GM23338 (cell line): ENCODE data around the gene RPLP2. TPM values are rescaled to one million over a fixed set of nuclear protein-coding genes. Genes with fewer than 3 reads are reported as not detected.
A peak's percentile ranks its signal among the peaks of the same experiment; 100 is the strongest.

Experiments used
- ATAC-seq: fragments of 200-7000 bp; cut with Tn5 transposase; 3 replicates; pipeline ENCODE4 v1.9.1; 2020
- DNase-seq: peaks from one replicate; pipeline ENCODE4 v3.0.0-alpha.2; 2015; ENCODE audit warnings: low spot score
- H2AFZ ChIP-seq: fragments of 200-600 bp; sonication (generic); 2 replicates; pipeline ENCODE4 v1.8.0; 2016; ENCODE audit warnings: antibody characterized with exemption, mild to moderate bottlenecking, moderate library complexity
- H3F3A ChIP-seq: fragments of 200-600 bp; sonication (generic); replicated peaks from 2 replicates; pipeline ENCODE4 v1.8.0; 2017; ENCODE audit warnings: antibody characterized with exemption, mixed run types, low read depth
- H3K27ac ChIP-seq: fragments of 200-600 bp; sonication (generic); 2 replicates; pipeline ENCODE4 v1.6.1; 2016; ENCODE audit warnings: low read depth
- H3K27me3 ChIP-seq: fragments of 200-600 bp; sonication (generic); 2 replicates; pipeline ENCODE4 v1.8.0; 2016; ENCODE audit warnings: mild to moderate bottlenecking, mixed run types, moderate library complexity; ENCODE audit not compliant: insufficient read depth
- H3K36me3 ChIP-seq: fragments of 200-600 bp; sonication (generic); 2 replicates; pipeline ENCODE4 v1.8.0; 2016; ENCODE audit warnings: mild to moderate bottlenecking; ENCODE audit not compliant: insufficient read depth
- H3K4me1 ChIP-seq: fragments of 200-600 bp; sonication (generic); 2 replicates; pipeline ENCODE4 v1.8.0; 2016; ENCODE audit warnings: mild to moderate bottlenecking, moderate library complexity; ENCODE audit not compliant: insufficient read depth
- H3K4me2 ChIP-seq: fragments of 200-600 bp; sonication (generic); 2 replicates; pipeline ENCODE4 v1.7.1; 2017; ENCODE audit warnings: mixed run types
- H3K4me3 ChIP-seq: fragments of 200-600 bp; sonication (generic); 2 replicates; pipeline ENCODE4 v1.6.1; 2016; ENCODE audit warnings: mixed run types
- H3K79me2 ChIP-seq: fragments of 200-600 bp; sonication (generic); replicated peaks from 2 replicates; pipeline ENCODE4 v1.8.0; 2017; ENCODE audit warnings: mild to moderate bottlenecking; ENCODE audit not compliant: insufficient read depth
- H3K9me2 ChIP-seq: fragments of 200-600 bp; sonication (generic); 2 replicates; pipeline ENCODE4 v1.8.0; 2017; ENCODE audit not compliant: insufficient read depth
- H4K20me1 ChIP-seq: fragments of 200-600 bp; sonication (generic); replicated peaks from 2 replicates; pipeline ENCODE4 v1.8.0; 2017; ENCODE audit warnings: mild to moderate bottlenecking; ENCODE audit not compliant: insufficient read depth
- H3K27ac Mint-ChIP-seq: 2 replicates; pipeline ENCODE4 v1.8.0; 2020; ENCODE audit warnings: inconsistent platforms, mild to moderate bottlenecking, moderate library complexity, mixed read lengths
- H3K27me3 Mint-ChIP-seq: 3 replicates; pipeline ENCODE4 v1.8.0; 2022; ENCODE audit warnings: low read depth, mild to moderate bottlenecking, moderate library complexity, mixed read lengths, inconsistent platforms; ENCODE audit not compliant: insufficient read depth, poor library complexity
- H3K36me3 Mint-ChIP-seq: 3 replicates; pipeline ENCODE4 v1.8.0; 2021; ENCODE audit warnings: low read depth, mild to moderate bottlenecking, inconsistent platforms, moderate library complexity, mixed read lengths
- H3K4me1 Mint-ChIP-seq: 3 replicates; pipeline ENCODE4 v1.8.0; 2020; ENCODE audit warnings: mild to moderate bottlenecking, inconsistent platforms, mixed read lengths
- H3K4me3 Mint-ChIP-seq: 3 replicates; pipeline ENCODE4 v1.8.0; 2021; ENCODE audit warnings: moderate library complexity, mild to moderate bottlenecking, inconsistent platforms, mixed read lengths
- H3K9me3 Mint-ChIP-seq: 3 replicates; pipeline ENCODE4 v1.8.0; 2020; ENCODE audit warnings: moderate library complexity, mild to moderate bottlenecking, inconsistent platforms, mixed read lengths
- CREB1 ChIP-seq: fragments of 250-450 bp; sonication (Bioruptor Pico); IDR thresholded peaks from 2 replicates; pipeline ENCODE4 v1.5.0; 2020; ENCODE audit warnings: low read depth, mild to moderate bottlenecking, moderate library complexity
- JUNB ChIP-seq: IDR thresholded peaks from one replicate; pipeline ENCODE4 v1.6.1; 2016; ENCODE audit warnings: antibody characterized with exemption; ENCODE audit not compliant: unreplicated experiment
- POLR2AphosphoS5 ChIP-seq: IDR thresholded peaks from 2 replicates; pipeline ENCODE4 v1.6.1; 2016; ENCODE audit warnings: antibody characterized with exemption, low read depth
- ZNF114 ChIP-seq: fragments of 250-450 bp; sonication (Bioruptor Pico); IDR thresholded peaks from 2 replicates; pipeline ENCODE4 v1.5.0; 2020; ENCODE audit warnings: mild to moderate bottlenecking, moderate library complexity
- ZNF331 ChIP-seq: fragments of 250-450 bp; sonication (Bioruptor Pico); IDR thresholded peaks from 2 replicates; pipeline ENCODE4 v1.5.0; 2020; ENCODE audit warnings: low read depth, mild to moderate bottlenecking, moderate library complexity
- polyA plus RNA-seq: library from polyadenylated mRNA; unstranded; fragments of >200 nt; fragmentation: Nextera tagmentation; extraction: Ambion mirVana; gene quantifications from 2 replicates; pipeline ENCODE4 v1.2.1, GENCODE V29; 2016
- total RNA-seq: library from RNA; depleted of rRNA; stranded (reverse); fragments of >200 nt; shearing (Covaris generic); gene quantifications from 2 replicates; pipeline ENCODE4 v1.2.3, GENCODE V29; 2014
- TF ChIP-seq, protein P1 (sequence below), 2 experiments: fragments of 200-600 bp in 1 of 2; sonication (generic) in 1 of 2; conservative IDR thresholded peaks; 2 replicates each; pipeline versions ENCODE4 v1.5.1 to v1.6.1; 2016 to 2017; ENCODE audit warnings: antibody characterized with exemption in 2 of 2, low read depth in 2 of 2, mild to moderate bottlenecking in 2 of 2, moderate library complexity in 1 of 2
- TF ChIP-seq, protein P2 (sequence below): fragments of 250-450 bp; sonication (Bioruptor Pico); IDR thresholded peaks from 2 replicates; pipeline ENCODE4 v1.5.0; 2020; ENCODE audit warnings: mild to moderate bottlenecking, moderate library complexity
- TF ChIP-seq, protein P3 (sequence below): IDR thresholded peaks from one replicate; pipeline ENCODE4 v1.6.1; 2018; ENCODE audit warnings: antibody characterized with exemption; ENCODE audit not compliant: unreplicated experiment

Gene RPLP2
- total and polyA plus RNA-seq, 2 experiments from 2014 or later, result 518 to 1,782 TPM

DNA sequence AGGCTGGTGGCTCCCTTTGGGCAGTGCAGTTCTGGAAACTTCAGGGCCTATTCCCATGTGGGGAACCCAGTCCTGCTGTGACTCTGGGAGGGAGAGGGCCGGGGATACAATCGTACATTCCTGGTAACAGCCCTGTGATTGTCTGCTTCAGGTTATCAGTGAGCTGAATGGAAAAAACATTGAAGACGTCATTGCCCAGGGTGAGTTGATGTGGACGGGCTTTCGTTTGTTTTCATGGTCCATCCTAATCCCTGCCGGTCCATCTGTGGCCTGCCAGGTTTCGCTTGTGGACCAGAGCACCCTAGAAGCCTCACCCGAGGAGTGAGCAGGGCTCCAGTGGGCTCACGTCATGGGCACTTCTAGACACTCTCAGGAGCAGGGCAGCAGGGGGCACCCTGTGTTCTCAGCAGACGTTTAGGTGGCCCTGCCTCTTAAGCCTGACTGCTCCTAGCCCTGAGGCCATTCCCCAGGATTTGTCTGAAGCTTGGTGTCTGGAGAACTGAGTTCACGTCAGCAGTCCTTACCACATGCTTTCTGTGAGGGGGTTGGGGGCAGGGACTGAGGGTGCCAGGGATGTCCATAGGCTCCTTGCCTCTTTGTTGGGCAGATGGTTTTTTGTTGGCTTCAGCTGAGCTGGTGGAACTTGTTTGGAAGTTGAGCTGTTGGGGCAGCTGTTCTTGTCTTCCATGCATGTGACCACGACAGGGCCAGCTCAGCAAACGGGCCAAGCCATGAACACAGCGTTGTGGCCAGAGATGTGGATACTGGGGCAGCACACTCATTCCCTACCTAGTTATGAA lies 1.9 kb downstream of the RPLP2 start:
- H3K4me2 ChIP-seq, result peak overlapping the region; percentile 99
- Mint-ChIP-seq H3K4me3 (peak overlapping the region; percentile 94), H3K27ac (peak overlapping the region; percentile 93), H3K4me1 (peaks cover 21% of the 10 kb centered on the region), H3K36me3 (peaks cover 46% of the 10 kb centered on the region), H3K27me3 (peaks cover 39% of the 10 kb centered on the region), H3K9me3 (peaks cover 5% of the 10 kb centered on the region; the same call in 1 of the 3 replicates)
- peaks cover 38% of the 10 kb centered on the region for H3K79me2 ChIP-seq
- peaks cover 54% of the 10 kb centered on the region for H3F3A ChIP-seq
- H2AFZ ChIP-seq, result no peak overlapping the region
- H3K4me1 ChIP-seq, result peaks cover 13% of the 10 kb centered on the region
- no peaks in the 10 kb centered on the region for H3K9me2 ChIP-seq
- H3K27ac ChIP-seq, result peak overlapping the region; percentile 86
- ATAC-seq (no peak), DNase-seq (no peak)
- no peaks in the 10 kb centered on the region for H3K27me3 ChIP-seq
- H3K4me3 ChIP-seq, result peak overlapping the region; percentile 98
- TF ChIP-seq, protein P1, sequence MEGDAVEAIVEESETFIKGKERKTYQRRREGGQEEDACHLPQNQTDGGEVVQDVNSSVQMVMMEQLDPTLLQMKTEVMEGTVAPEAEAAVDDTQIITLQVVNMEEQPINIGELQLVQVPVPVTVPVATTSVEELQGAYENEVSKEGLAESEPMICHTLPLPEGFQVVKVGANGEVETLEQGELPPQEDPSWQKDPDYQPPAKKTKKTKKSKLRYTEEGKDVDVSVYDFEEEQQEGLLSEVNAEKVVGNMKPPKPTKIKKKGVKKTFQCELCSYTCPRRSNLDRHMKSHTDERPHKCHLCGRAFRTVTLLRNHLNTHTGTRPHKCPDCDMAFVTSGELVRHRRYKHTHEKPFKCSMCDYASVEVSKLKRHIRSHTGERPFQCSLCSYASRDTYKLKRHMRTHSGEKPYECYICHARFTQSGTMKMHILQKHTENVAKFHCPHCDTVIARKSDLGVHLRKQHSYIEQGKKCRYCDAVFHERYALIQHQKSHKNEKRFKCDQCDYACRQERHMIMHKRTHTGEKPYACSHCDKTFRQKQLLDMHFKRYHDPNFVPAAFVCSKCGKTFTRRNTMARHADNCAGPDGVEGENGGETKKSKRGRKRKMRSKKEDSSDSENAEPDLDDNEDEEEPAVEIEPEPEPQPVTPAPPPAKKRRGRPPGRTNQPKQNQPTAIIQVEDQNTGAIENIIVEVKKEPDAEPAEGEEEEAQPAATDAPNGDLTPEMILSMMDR (conservative IDR thresholded peaks at IDR 0.05; ENCODE audit: low read depth in 2 of 2), result peak in 1 of 2 experiments; percentile 20; a peak in 2 of 4 replicates
- TF ChIP-seq POLR2AphosphoS5 (no peak; the same call in 1 of the 2 replicates), JUNB (no peak)
- H3K36me3 ChIP-seq, result peaks cover 22% of the 10 kb centered on the region
- peaks cover 20% of the 10 kb centered on the region for H4K20me1 ChIP-seq

DNA sequence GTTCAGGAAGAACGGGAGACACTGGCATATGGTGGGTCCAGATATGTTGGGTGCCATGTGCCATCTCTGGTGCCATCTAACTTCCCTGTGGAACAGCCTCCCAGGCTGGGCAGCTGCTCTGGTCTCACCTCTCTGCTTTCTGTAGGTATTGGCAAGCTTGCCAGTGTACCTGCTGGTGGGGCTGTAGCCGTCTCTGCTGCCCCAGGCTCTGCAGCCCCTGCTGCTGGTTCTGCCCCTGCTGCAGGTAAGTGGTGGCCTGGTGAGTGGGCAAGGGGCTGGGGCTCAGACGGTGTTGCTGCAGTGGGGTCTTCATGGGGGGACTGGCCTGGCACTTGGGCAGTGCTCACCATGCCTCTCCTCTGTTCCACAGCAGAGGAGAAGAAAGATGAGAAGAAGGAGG lies 2.6 kb downstream of the RPLP2 start:
- Mint-ChIP-seq H3K36me3 (peaks cover 46% of the 10 kb centered on the region), H3K9me3 (peaks cover 5% of the 10 kb centered on the region; the same call in 1 of the 3 replicates), H3K27me3 (peaks cover 39% of the 10 kb centered on the region), H3K4me1 (peaks cover 21% of the 10 kb centered on the region), H3K27ac (0 out of 2 replicates have a peak overlapping the region, but pooled peaks have one; percentile 36), H3K4me3 (peak overlapping the region; percentile 94)
- Histone ChIP-seq H3K36me3 (peaks cover 22% of the 10 kb centered on the region), H3K4me3 (no peak overlapping the region), H3F3A (peaks cover 50% of the 10 kb centered on the region), H3K4me1 (peaks cover 13% of the 10 kb centered on the region), H3K27ac (peak overlapping the region; percentile 94; the same call in 1 of the 2 replicates), H3K4me2 (no peak overlapping the region), H2AFZ (no peak overlapping the region), H4K20me1 (peaks cover 20% of the 10 kb centered on the region), H3K9me2 (no peaks in the 10 kb centered on the region), H3K27me3 (no peaks in the 10 kb centered on the region), H3K79me2 (peaks cover 37% of the 10 kb centered on the region)
- ATAC-seq, result no peak
- no peak for DNase-seq
- TF ChIP-seq, protein P2, sequence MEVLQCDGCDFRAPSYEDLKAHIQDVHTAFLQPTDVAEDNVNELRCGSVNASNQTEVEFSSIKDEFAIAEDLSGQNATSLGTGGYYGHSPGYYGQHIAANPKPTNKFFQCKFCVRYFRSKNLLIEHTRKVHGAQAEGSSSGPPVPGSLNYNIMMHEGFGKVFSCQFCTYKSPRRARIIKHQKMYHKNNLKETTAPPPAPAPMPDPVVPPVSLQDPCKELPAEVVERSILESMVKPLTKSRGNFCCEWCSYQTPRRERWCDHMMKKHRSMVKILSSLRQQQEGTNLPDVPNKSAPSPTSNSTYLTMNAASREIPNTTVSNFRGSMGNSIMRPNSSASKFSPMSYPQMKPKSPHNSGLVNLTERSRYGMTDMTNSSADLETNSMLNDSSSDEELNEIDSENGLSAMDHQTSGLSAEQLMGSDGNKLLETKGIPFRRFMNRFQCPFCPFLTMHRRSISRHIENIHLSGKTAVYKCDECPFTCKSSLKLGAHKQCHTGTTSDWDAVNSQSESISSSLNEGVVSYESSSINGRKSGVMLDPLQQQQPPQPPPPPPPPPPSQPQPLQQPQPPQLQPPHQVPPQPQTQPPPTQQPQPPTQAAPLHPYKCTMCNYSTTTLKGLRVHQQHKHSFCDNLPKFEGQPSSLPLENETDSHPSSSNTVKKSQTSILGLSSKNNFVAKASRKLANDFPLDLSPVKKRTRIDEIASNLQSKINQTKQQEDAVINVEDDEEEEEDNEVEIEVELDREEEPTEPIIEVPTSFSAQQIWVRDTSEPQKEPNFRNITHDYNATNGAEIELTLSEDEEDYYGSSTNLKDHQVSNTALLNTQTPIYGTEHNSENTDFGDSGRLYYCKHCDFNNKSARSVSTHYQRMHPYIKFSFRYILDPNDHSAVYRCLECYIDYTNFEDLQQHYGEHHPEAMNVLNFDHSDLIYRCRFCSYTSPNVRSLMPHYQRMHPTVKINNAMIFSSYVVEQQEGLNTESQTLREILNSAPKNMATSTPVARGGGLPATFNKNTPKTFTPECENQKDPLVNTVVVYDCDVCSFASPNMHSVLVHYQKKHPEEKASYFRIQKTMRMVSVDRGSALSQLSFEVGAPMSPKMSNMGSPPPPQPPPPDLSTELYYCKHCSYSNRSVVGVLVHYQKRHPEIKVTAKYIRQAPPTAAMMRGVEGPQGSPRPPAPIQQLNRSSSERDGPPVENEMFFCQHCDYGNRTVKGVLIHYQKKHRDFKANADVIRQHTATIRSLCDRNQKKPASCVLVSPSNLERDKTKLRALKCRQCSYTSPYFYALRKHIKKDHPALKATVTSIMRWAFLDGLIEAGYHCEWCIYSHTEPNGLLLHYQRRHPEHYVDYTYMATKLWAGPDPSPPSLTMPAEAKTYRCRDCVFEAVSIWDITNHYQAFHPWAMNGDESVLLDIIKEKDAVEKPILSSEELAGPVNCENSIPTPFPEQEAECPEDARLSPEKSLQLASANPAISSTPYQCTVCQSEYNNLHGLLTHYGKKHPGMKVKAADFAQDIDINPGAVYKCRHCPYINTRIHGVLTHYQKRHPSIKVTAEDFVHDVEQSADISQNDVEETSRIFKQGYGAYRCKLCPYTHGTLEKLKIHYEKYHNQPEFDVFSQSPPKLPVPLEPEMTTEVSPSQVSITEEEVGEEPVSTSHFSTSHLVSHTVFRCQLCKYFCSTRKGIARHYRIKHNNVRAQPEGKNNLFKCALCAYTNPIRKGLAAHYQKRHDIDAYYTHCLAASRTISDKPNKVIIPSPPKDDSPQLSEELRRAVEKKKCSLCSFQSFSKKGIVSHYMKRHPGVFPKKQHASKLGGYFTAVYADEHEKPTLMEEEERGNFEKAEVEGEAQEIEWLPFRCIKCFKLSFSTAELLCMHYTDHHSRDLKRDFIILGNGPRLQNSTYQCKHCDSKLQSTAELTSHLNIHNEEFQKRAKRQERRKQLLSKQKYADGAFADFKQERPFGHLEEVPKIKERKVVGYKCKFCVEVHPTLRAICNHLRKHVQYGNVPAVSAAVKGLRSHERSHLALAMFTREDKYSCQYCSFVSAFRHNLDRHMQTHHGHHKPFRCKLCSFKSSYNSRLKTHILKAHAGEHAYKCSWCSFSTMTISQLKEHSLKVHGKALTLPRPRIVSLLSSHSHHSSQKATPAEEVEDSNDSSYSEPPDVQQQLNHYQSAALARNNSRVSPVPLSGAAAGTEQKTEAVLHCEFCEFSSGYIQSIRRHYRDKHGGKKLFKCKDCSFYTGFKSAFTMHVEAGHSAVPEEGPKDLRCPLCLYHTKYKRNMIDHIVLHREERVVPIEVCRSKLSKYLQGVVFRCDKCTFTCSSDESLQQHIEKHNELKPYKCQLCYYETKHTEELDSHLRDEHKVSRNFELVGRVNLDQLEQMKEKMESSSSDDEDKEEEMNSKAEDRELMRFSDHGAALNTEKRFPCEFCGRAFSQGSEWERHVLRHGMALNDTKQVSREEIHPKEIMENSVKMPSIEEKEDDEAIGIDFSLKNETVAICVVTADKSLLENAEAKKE (CRISPR knock-in tag), result no peak
- TF ChIP-seq, protein P3, sequence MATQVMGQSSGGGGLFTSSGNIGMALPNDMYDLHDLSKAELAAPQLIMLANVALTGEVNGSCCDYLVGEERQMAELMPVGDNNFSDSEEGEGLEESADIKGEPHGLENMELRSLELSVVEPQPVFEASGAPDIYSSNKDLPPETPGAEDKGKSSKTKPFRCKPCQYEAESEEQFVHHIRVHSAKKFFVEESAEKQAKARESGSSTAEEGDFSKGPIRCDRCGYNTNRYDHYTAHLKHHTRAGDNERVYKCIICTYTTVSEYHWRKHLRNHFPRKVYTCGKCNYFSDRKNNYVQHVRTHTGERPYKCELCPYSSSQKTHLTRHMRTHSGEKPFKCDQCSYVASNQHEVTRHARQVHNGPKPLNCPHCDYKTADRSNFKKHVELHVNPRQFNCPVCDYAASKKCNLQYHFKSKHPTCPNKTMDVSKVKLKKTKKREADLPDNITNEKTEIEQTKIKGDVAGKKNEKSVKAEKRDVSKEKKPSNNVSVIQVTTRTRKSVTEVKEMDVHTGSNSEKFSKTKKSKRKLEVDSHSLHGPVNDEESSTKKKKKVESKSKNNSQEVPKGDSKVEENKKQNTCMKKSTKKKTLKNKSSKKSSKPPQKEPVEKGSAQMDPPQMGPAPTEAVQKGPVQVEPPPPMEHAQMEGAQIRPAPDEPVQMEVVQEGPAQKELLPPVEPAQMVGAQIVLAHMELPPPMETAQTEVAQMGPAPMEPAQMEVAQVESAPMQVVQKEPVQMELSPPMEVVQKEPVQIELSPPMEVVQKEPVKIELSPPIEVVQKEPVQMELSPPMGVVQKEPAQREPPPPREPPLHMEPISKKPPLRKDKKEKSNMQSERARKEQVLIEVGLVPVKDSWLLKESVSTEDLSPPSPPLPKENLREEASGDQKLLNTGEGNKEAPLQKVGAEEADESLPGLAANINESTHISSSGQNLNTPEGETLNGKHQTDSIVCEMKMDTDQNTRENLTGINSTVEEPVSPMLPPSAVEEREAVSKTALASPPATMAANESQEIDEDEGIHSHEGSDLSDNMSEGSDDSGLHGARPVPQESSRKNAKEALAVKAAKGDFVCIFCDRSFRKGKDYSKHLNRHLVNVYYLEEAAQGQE, result no peak
- TF ChIP-seq JUNB (no peak), ZNF114 (CRISPR knock-in tag) (no peak), CREB1 (CRISPR knock-in tag) (no peak), ZNF331 (CRISPR knock-in tag) (no peak)
